GM12873 (cell line): ENCODE data around the gene PRKN.

ENCODE experiments used
- TF ChIP-seq, protein P1 (sequence below): IDR thresholded peaks from 2 replicates; pipeline ENCODE4 v1.5.1; 2012; ENCODE audit warnings: low read depth, mild to moderate bottlenecking, moderate library complexity, low read length, control low read depth; ENCODE audit not compliant: insufficient read depth; ENCODE audit errors: missing control alignments

Gene PRKN

DNA sequence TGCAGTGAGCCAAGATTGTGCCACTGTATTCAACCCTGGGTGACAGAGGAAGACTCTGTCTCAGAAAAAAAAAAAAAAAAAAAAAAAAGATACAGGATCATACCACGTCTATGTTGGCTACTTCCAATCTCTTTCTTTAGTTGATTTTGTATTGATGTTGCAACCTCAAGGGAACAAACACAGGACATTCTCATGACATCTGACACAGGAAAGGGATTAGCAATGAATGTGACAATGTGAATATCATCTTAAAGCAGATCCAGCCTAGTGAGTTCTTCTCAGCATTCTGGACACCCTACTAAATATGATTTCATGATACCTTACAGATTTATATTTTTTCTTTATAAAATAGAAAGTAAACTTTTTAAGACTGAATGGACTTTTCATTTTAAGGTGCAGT is 580.3 kb downstream of the PRKN start:
- TF ChIP-seq, protein P1, sequence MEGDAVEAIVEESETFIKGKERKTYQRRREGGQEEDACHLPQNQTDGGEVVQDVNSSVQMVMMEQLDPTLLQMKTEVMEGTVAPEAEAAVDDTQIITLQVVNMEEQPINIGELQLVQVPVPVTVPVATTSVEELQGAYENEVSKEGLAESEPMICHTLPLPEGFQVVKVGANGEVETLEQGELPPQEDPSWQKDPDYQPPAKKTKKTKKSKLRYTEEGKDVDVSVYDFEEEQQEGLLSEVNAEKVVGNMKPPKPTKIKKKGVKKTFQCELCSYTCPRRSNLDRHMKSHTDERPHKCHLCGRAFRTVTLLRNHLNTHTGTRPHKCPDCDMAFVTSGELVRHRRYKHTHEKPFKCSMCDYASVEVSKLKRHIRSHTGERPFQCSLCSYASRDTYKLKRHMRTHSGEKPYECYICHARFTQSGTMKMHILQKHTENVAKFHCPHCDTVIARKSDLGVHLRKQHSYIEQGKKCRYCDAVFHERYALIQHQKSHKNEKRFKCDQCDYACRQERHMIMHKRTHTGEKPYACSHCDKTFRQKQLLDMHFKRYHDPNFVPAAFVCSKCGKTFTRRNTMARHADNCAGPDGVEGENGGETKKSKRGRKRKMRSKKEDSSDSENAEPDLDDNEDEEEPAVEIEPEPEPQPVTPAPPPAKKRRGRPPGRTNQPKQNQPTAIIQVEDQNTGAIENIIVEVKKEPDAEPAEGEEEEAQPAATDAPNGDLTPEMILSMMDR: no peak

DNA sequence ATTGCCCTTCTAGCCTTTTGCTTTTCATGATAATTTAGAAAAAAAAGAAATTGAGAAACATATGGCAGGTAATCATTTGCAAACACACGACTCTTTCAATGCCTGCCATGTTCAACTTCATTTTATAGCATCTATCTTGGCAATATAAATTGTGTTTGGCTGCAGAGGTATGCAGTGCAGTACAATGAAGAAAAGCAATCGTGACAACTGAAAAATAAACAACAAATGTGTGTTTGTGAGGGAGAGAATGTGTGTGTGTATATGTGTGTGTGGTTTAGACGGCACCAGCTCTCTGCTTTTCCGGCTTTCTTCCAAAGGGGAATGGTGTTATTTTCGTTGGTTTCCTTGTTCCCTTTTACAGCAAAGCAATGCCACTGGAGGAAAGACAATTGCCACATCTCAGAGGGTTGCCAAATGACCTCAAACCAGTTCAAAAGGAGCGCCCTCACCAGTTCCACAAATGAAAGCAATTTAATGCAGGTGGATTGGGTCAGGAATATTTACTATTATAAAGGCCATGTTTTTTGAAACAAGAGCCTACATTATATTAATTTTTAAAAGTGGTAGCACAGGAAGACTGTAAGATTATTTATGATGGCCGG is 587.2 kb downstream of the PRKN start:
- TF ChIP-seq, protein P1: no peak

DNA sequence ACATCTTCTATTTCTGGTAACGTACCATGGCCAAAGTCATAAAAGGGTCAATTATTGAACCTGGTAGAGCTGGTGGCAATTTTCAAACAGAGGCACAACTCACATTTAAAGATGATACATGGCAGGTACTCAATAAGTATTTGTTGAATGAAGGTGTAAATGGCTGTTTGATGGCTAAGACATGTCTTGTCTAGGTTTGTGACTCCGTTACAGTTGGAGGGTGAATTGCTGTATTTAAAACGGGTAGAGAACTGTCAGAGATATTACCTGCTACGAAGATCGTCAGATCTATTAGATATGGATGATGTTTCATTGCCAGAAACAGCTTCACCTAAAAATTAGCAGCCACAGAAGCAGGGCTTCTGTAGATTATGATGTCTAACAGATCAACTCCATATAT is 601.9 kb downstream of the PRKN start:
- TF ChIP-seq, protein P1: no peak

DNA sequence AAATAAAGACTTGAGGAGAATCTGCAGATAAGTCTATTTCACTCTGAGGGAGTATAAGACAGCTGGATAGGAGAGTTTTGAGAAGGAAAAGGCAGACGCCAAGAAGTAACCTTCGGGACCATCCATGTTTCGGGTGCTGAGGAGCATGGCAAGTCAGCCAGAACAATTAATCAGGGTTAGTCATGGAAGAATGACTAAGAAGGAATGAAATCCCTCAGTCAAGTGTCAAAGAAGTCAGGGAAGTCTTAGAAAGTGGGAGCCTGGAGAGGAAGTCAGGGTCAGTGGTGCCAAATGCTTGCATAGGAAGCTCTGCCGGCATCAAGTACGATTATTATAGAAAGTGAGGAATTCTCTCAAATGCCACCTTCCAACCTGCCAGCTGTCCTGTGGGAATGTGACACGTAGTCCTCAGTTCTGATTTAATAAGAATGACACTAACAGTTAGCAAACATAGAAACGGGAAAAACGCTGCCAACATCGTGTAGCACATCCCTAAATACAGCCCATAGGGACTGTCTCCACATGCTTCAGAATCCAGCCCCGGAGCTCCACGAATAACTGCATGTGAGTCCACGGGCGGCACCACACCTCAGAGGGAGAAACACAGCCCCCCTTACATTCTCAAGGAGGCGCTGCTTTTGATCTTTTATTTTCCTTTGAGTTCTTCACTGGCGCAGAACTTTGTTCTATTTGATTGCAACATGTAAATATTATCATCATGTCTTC is 602.7 kb downstream of the PRKN start:
- TF ChIP-seq, protein P1: no peak

DNA sequence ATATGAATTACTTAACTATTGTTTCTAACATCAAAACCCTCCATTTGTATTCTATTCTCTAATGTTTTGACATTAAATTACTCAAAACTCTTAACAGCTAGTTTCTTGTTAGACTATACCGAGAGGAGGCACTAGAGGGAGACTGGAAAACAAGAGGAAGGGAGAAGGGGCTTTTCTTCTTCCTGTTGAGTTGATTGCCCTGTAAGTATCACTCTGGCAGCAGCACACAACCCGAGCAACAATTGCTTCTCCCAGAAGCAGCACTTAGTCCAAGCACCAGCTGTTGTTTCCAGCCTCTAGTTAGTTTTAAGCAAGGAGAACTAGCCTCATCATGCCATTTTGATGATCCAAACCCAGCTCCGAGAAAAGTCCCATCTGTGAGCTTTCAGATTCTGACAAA is 603.8 kb downstream of the PRKN start:
- TF ChIP-seq, protein P1: no peak

DNA sequence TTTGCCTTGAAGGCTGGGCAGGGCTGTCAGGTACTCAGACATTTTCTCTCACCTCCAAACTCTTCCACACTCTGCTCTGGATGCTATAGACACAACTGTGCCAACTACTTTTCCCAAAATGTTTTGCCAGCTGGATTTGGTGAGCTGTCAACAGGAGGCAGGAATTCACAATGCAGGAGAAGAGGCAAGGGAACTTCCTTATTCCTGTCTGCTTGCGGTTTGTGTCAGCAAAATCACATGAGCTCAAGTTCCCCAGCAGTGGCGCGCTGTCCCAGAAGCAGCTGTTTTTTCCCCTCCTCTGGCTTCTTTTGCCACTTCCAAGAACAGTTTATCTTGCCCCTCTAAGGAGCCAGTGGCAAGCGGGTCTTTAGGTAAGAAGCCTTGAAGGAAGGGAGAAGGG is 608.2 kb downstream of the PRKN start:
- TF ChIP-seq, protein P1: no peak

DNA sequence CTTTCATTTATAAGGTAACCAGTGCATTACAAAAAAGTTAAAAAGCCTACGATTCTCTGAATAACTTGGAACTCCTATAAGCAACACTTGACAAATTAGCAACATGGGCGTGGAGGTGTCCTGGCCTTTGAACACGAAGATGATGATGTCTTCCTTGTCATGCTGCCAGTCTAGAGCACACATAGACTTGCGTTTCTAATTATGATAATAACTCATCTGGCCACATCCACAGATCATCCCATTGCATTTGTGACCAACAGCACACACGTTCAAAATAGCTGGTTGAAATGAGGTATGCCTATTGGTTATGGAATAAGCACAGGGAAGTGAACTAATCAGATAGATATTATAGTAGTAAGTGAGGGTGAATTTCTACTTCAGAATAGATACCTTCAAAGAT is 608.9 kb downstream of the PRKN start:
- TF ChIP-seq, protein P1: no peak
